Measurements from ENCODE around the gene PHTF1. TPM values are rescaled to one million over a fixed set of nuclear protein-coding genes. Genes with fewer than 3 reads are reported as not detected.

Gene PHTF1
- polyA plus RNA-seq, 3 donors: 6.7 to 12.2 (median 11.1) TPM

- no CpG with 5 or more reads among the region's 1 CpG for WGBS (ENCODE audit: insufficient coverage)
- H3K9ac ChIP-seq (ENCODE audit: insufficient read depth, low read length, poor library complexity, severe bottlenecking): no peak overlapping the region
- Mint-ChIP-seq H3K27me3 (ENCODE audit: low read depth in 3 of 3) (peaks cover 0 to 2% (median 0%) of the 10 kb centered on the region in 3 donors), H3K36me3 (peaks cover 27 to 58% of the 10 kb centered on the region in 2 donors), H3K4me1 (peaks cover 7% of the 10 kb centered on the region), H3K27ac (no peak overlapping the region), H3K4me3 (no peak overlapping the region), H3K9me3 (peaks cover 0 to 1% (median 0%) of the 10 kb centered on the region in 7 donors)
- H3K9me3 ChIP-seq (replicated peaks in 1 of 2; ENCODE audit: control insufficient read depth in 1 of 2, insufficient read depth in 1 of 2, low read length in 2 of 2): no peaks in the 10 kb centered on the region
- no peaks in the 10 kb centered on the region for H3K4me1 ChIP-seq (ENCODE audit: control insufficient read depth in 1 of 2, insufficient read depth in 2 of 2, low read length in 2 of 2)
- H3K4me2 ChIP-seq (replicated peaks; ENCODE audit: extremely low read depth, low read length, poor library complexity, severe bottlenecking): no peak overlapping the region
- H3K27me3 ChIP-seq (ENCODE audit: control insufficient read depth in 2 of 2, insufficient read depth in 2 of 2, low read length in 2 of 2): no peaks in the 10 kb centered on the region
- H4K20me1 ChIP-seq (ENCODE audit: insufficient read depth, low read length): no peaks in the 10 kb centered on the region
- H3K36me3 ChIP-seq (replicated peaks in 1 of 2; ENCODE audit: control insufficient read depth in 1 of 2, insufficient read depth in 2 of 2, low read length in 2 of 2): peaks cover 12 to 42% of the 10 kb centered on the region in 2 donors
- no peak overlapping the region for H3K4me3 ChIP-seq (replicated peaks in 1 of 3; ENCODE audit: low read depth in 2 of 3, low read length in 3 of 3)
- H3K27ac ChIP-seq (ENCODE audit: low read depth in 1 of 2, low read length in 2 of 2): no peak overlapping the region
- intact Hi-C loops (cut with micrococcal nuclease): no loop called here
- no peak for TF ChIP-seq CTCF (IDR thresholded peaks at IDR 0.05)
- no peak overlapping the region for H2AFZ ChIP-seq (ENCODE audit: insufficient read depth, low read depth, low read length, poor library complexity, severe bottlenecking)
- peaks cover 14% of the 10 kb centered on the region for H3K79me2 ChIP-seq (ENCODE audit: insufficient read depth, low read length)
- DNase-seq: no peak
Measured at GRCh38 chr1:113751516-113751915, 7.8 kb downstream of the PHTF1 start.

GRCh38 chr1:113751114-113751513, 8.2 kb downstream of the PHTF1 start:
- H3K9ac ChIP-seq (ENCODE audit: insufficient read depth, low read length, poor library complexity, severe bottlenecking): no peak overlapping the region
- TF ChIP-seq CTCF (IDR thresholded peaks at IDR 0.05): no peak
- peaks cover 12 to 46% of the 10 kb centered on the region in 2 donors for H3K36me3 ChIP-seq (replicated peaks in 1 of 2; ENCODE audit: control insufficient read depth in 1 of 2, insufficient read depth in 2 of 2, low read length in 2 of 2)
- H3K27me3 Mint-ChIP-seq (ENCODE audit: low read depth in 3 of 3): peaks cover 0 to 2% (median 0%) of the 10 kb centered on the region in 3 donors
- no peaks in the 10 kb centered on the region for H3K9me3 ChIP-seq (replicated peaks in 1 of 2; ENCODE audit: control insufficient read depth in 1 of 2, insufficient read depth in 1 of 2, low read length in 2 of 2)
- no peak overlapping the region for H2AFZ ChIP-seq (ENCODE audit: insufficient read depth, low read depth, low read length, poor library complexity, severe bottlenecking)
- H3K27me3 ChIP-seq (ENCODE audit: control insufficient read depth in 2 of 2, insufficient read depth in 2 of 2, low read length in 2 of 2): no peaks in the 10 kb centered on the region
- no peaks in the 10 kb centered on the region for H4K20me1 ChIP-seq (ENCODE audit: insufficient read depth, low read length)
- H3K27ac ChIP-seq (ENCODE audit: low read depth in 1 of 2, low read length in 2 of 2): no peak overlapping the region
- H3K4me3 ChIP-seq (replicated peaks in 1 of 3; ENCODE audit: low read depth in 2 of 3, low read length in 3 of 3): no peak overlapping the region
- H3K4me1 ChIP-seq (ENCODE audit: control insufficient read depth in 1 of 2, insufficient read depth in 2 of 2, low read length in 2 of 2): no peaks in the 10 kb centered on the region
- no peak overlapping the region for H3K27ac Mint-ChIP-seq
- H3K36me3 Mint-ChIP-seq: peaks cover 27 to 54% of the 10 kb centered on the region in 2 donors
- peaks cover 0 to 1% (median 0%) of the 10 kb centered on the region in 7 donors for H3K9me3 Mint-ChIP-seq
- H3K4me3 Mint-ChIP-seq: no peak overlapping the region
- intact Hi-C loops (cut with micrococcal nuclease): no loop called here
- peaks cover 5% of the 10 kb centered on the region for H3K4me1 Mint-ChIP-seq
- DNase-seq: no peak
- peaks cover 10% of the 10 kb centered on the region for H3K79me2 ChIP-seq (ENCODE audit: insufficient read depth, low read length)
- H3K4me2 ChIP-seq (replicated peaks; ENCODE audit: extremely low read depth, low read length, poor library complexity, severe bottlenecking): no peak overlapping the region

Measured in CD14-positive monocyte (primary cell).